SK-N-SH treated with all-trans-retinoic acid at 6 μM for 48 hours (cell line): ENCODE results near the gene EEFSEC.

Experiments
- ARNTL ChIP-seq: fragments of 450-650 bp; formaldehyde crosslinking; IDR thresholded peaks from 2 replicates; pipeline ENCODE4 v1.5.0; 2020; ENCODE audit warnings: low read depth, mild to moderate bottlenecking, moderate library complexity, borderline replicate concordance
- ISL1 ChIP-seq: fragments of 250-450 bp; sonication (Bioruptor Pico); IDR thresholded peaks from 2 replicates; pipeline ENCODE4 v2.1.2; 2022; ENCODE audit warnings: mild to moderate bottlenecking, moderate library complexity
- PPARA ChIP-seq: fragments of 250-450 bp; sonication (Bioruptor Pico); IDR thresholded peaks from 2 replicates; pipeline ENCODE4 v1.5.0; 2020; ENCODE audit warnings: mild to moderate bottlenecking, borderline replicate concordance
- SNAI2 ChIP-seq: fragments of 250-450 bp; sonication (Bioruptor Pico); IDR thresholded peaks from 2 replicates; pipeline ENCODE4 v1.5.0; 2020; ENCODE audit warnings: mild to moderate bottlenecking, moderate library complexity
- TCF4 ChIP-seq: fragments of 250-450 bp; sonication (Bioruptor Pico); IDR thresholded peaks from 2 replicates; pipeline ENCODE4 v1.8.0; 2021; ENCODE audit warnings: mild to moderate bottlenecking, moderate library complexity, borderline replicate concordance
- TOX ChIP-seq: fragments of 250-450 bp; sonication (Bioruptor Pico); IDR thresholded peaks from 2 replicates; pipeline ENCODE4 v1.8.0; 2021; ENCODE audit warnings: mild to moderate bottlenecking, moderate library complexity, borderline replicate concordance
- ZFP3 ChIP-seq: fragments of 250-450 bp; sonication (Bioruptor Pico); IDR thresholded peaks from 2 replicates; pipeline ENCODE4 v1.5.0; 2020; ENCODE audit warnings: mild to moderate bottlenecking, moderate library complexity
- ZFP30 ChIP-seq: fragments of 450-650 bp; formaldehyde crosslinking; IDR thresholded peaks from 2 replicates; pipeline ENCODE4 v1.5.0; 2022; ENCODE audit warnings: mild to moderate bottlenecking, moderate library complexity
- ZNF70 ChIP-seq: fragments of 450-650 bp; formaldehyde crosslinking; IDR thresholded peaks from 2 replicates; pipeline ENCODE4 v1.5.0; 2020; ENCODE audit warnings: mild to moderate bottlenecking, moderate library complexity
- TF ChIP-seq, protein P1 (sequence below): fragments of 250-450 bp; sonication (Bioruptor Pico); IDR thresholded peaks from 2 replicates; pipeline ENCODE4 v1.8.0; 2020; ENCODE audit warnings: mild to moderate bottlenecking, moderate library complexity, borderline replicate concordance
- TF ChIP-seq, protein P2 (sequence below): fragments of 250-450 bp; sonication (Bioruptor Pico); IDR thresholded peaks from 2 replicates; pipeline ENCODE4 v1.5.1; 2020; ENCODE audit warnings: low read depth, mild to moderate bottlenecking, moderate library complexity

DNA sequence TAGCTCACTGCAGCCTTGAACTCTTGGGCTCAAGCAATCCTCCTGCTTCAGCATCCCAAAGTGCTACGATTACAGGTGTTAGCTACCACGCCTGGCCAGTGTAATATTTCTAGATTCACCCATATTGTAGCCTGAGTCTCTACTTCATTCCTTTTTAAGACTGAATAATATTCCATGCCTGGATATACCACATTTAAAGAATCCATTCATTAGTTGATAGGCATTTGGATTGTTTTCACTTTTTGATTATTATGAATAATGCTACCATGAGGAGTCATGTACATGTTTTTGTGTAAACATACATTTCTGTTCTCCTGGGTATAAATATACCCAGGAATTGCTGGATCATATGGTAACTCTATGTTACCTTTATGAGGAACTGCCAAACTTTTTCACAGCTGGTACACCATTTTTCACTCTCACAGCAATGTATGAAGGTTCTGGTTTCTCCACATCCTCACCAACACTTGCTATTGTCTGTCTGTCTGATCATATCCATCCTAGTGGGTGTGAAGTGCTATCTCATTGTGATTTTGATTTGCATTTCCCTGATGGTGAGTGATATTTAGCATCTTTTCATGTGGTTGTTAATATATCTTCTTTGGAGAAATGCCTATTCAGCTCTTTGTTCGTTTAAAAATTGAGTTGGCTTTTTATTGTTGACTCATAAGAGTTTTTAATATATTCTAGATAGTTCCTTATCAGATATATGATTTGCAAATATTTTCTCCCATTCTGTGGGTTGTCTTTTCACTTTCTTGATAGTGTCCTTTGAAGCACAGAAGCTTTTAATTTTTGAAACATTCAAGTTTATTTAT is 32.6 kb downstream of the EEFSEC start:
- TF ChIP-seq ARNTL (CRISPR knock-in tag) = no peak
- TF ChIP-seq ZFP3 (CRISPR knock-in tag) = no peak
- no peak for TF ChIP-seq TCF4 (CRISPR knock-in tag)
- no peak for TF ChIP-seq TOX
- TF ChIP-seq ZFP30 (CRISPR knock-in tag) = no peak
- TF ChIP-seq, protein P1, sequence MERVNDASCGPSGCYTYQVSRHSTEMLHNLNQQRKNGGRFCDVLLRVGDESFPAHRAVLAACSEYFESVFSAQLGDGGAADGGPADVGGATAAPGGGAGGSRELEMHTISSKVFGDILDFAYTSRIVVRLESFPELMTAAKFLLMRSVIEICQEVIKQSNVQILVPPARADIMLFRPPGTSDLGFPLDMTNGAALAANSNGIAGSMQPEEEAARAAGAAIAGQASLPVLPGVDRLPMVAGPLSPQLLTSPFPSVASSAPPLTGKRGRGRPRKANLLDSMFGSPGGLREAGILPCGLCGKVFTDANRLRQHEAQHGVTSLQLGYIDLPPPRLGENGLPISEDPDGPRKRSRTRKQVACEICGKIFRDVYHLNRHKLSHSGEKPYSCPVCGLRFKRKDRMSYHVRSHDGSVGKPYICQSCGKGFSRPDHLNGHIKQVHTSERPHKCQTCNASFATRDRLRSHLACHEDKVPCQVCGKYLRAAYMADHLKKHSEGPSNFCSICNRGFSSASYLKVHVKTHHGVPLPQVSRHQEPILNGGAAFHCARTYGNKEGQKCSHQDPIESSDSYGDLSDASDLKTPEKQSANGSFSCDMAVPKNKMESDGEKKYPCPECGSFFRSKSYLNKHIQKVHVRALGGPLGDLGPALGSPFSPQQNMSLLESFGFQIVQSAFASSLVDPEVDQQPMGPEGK (CRISPR knock-in tag) = no peak
- TF ChIP-seq PPARA (CRISPR knock-in tag) = no peak
- no peak for TF ChIP-seq ISL1
- TF ChIP-seq ZNF70 (CRISPR knock-in tag) = no peak
- TF ChIP-seq, protein P2, sequence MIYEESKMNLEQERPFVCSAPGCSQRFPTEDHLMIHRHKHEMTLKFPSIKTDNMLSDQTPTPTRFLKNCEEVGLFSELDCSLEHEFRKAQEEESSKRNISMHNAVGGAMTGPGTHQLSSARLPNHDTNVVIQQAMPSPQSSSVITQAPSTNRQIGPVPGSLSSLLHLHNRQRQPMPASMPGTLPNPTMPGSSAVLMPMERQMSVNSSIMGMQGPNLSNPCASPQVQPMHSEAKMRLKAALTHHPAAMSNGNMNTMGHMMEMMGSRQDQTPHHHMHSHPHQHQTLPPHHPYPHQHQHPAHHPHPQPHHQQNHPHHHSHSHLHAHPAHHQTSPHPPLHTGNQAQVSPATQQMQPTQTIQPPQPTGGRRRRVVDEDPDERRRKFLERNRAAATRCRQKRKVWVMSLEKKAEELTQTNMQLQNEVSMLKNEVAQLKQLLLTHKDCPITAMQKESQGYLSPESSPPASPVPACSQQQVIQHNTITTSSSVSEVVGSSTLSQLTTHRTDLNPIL (CRISPR knock-in tag) = no peak
- TF ChIP-seq SNAI2 (CRISPR knock-in tag) = no peak
